GM12864 (cell line): ENCODE data around the gene LYRM4.

Source experiments
- DNase-seq: peaks from one replicate; pipeline ENCODE4 v3.0.0-alpha.2; 2011; ENCODE audit warnings: low read depth
- H3K4me3 ChIP-seq: 2 replicates; pipeline ENCODE4 v1.5.1; 2011; ENCODE audit warnings: mild to moderate bottlenecking, low read depth, low read length, control low read depth
- TF ChIP-seq, protein P1 (sequence below): IDR thresholded peaks from 2 replicates; pipeline ENCODE4 v1.5.1; 2011; ENCODE audit warnings: low read depth, mild to moderate bottlenecking, moderate library complexity, low read length, control low read depth, inconsistent platforms; ENCODE audit errors: missing control alignments

The LYRM4 gene

DNA sequence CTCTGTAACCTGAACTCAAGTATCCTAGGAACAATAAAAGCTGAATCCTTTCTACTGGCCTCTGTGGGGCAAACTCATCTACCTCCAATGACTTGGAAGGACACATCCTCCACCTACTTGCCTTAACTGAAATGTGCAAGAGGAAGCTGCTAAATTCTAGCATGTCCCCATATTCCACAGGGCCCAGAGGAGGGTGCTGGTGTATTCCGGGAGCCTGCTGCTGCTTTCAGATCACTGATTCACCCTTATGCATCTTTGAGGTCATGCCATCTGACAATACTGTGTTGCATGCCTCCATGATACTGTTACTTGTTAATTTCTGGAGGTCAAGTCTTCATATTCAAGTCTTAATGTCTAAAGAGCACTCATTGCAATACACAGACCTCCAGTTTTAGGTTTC is 40.3 kb downstream of the LYRM4 start:
- H3K4me3 ChIP-seq: no peak overlapping the region
- DNase-seq: no peak
- TF ChIP-seq, protein P1, sequence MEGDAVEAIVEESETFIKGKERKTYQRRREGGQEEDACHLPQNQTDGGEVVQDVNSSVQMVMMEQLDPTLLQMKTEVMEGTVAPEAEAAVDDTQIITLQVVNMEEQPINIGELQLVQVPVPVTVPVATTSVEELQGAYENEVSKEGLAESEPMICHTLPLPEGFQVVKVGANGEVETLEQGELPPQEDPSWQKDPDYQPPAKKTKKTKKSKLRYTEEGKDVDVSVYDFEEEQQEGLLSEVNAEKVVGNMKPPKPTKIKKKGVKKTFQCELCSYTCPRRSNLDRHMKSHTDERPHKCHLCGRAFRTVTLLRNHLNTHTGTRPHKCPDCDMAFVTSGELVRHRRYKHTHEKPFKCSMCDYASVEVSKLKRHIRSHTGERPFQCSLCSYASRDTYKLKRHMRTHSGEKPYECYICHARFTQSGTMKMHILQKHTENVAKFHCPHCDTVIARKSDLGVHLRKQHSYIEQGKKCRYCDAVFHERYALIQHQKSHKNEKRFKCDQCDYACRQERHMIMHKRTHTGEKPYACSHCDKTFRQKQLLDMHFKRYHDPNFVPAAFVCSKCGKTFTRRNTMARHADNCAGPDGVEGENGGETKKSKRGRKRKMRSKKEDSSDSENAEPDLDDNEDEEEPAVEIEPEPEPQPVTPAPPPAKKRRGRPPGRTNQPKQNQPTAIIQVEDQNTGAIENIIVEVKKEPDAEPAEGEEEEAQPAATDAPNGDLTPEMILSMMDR: no peak

DNA sequence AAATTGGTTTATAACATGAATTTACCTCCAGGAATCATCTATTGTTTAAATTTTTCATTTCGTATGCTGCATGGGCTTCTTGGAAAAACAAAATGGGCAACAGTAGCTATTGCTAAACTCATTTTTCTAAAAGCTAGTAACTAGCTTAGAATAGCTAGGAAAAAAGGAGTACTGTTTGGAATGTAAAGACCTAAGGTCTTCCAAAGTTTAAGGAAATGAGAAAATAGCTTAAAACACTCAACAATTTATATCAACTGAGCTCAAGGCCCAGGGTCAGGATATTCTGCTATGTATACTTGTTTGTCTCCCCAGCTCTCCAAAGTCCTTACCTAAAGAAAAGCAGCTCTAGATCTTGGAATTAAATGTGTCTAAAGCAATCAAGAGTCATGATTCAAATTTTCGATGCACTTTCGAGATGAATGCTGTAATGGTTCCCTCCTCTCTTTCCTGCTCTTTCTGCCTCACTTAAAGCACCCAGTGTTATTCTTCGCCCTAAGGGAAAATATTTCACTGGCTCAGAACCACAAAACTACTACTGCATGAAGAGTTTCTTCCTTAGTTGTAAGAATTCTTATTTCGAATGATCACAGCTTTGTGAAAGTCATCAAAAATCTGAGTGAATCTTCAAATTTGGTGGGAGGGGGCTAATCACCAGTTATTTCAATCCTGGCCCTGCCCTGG is 41.6 kb downstream of the LYRM4 start:
- no peak overlapping the region for H3K4me3 ChIP-seq
- no peak for DNase-seq
- TF ChIP-seq, protein P1: no peak

DNA sequence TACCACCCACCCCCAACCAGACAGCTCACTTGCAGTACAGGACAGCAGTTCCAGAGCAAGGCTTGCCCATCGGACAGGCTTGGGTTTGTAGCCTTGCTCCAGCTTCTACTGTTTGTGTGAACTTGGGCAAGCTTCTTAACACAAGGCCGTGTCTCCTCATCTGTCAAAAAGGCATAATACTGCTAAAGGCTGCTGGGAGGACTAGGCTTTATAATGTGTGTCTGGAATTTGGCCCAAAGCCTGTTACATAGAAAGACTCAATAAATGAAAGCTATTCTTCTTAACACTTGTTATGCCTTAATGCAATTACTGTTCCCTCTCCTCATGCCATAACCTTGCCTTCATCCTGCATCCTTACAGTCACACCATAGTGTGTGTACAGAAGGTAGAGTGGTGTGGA is 43.4 kb downstream of the LYRM4 start:
- H3K4me3 ChIP-seq: no peak overlapping the region
- no peak for DNase-seq
- TF ChIP-seq, protein P1: no peak

DNA sequence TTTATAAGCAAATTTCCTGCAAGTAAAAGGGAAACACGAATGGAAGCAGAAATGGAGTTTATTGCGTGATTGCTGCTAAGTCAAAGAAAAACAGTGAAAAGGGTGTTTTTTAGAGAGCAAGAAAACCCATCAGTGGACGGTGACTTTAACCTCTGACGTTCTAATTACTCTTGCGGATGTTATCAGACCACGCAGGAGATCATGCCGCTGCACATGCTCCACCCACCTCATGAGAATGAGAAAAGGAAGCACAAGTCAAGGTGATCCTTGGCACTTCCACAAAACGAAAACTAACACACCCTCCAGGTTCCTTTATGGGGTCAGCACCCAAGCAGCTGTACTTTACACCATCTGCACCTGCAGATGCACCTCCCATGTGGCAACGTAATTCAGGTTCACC is 45.0 kb downstream of the LYRM4 start:
- TF ChIP-seq, protein P1: no peak
- no peak overlapping the region for H3K4me3 ChIP-seq
- DNase-seq: no peak

DNA sequence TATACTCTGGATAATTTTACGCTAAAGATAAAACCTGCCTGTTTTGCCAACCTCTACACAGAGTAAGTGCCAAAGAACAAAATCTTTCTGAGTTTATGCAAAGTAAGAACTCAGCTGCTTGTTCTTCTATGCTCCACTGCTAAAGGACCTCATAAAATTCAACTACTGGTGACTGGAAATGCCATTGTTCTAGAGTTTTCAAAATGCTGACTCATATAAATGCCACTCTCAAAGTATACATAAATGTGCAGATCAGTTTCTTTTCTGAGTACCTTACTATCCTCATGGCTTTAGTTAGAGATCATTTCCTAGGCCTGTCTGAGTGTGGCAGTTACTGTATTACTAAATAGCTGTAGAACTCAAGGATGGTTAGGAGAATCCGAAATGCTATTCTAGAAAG is 45.6 kb downstream of the LYRM4 start:
- DNase-seq: no peak
- TF ChIP-seq, protein P1: no peak

DNA sequence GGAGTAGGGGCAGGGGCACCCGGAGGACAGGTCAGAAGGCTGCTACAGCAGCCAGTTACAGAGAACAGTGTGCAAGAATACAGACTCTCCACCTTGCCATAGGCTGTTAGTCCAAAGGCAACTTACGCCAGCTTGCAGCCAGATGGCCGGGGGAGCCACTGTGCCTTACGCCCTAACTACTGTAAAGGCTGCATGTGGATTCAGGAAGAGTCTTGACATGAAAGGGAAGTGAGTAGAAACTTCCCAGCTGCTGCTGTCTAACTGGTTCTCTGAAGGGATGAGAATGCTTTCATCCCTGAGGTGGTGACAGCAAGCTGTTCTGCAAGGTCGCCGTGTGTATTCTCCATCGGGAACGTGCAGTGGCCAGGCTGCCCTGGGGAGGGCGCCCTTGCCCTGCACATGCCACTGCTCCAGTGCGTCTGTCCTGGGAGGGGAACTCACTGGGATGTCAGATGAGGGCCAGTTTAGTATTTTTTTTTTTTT is 46.1 kb downstream of the LYRM4 start:
- no peak overlapping the region for H3K4me3 ChIP-seq
- TF ChIP-seq, protein P1: peak; percentile 75
- DNase-seq: no peak

More for the DNA sequence above, 45.6 kb downstream of the LYRM4 start:
- no peak overlapping the region for H3K4me3 ChIP-seq

DNA sequence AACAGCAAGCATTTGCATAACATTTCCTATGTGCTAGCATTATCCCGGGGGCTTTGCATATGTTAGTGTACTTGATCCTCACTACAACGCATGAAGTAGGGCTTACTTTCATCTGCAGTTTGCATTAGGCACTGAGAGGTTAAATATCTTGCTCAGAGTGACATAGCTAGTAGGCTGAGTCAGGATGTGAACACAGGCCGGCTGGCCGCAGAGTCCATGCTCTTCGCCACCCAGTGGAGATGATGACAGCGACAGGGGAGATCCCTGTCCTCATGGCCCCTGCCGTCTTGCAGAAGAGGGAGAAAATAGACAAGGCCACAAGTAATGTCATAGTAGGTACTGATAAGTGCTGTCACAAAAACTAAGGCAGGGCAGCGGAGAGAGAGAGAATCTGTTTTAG is 46.9 kb downstream of the LYRM4 start:
- no peak overlapping the region for H3K4me3 ChIP-seq
- DNase-seq: no peak
- TF ChIP-seq, protein P1: no peak
